ENCODE data around the gene OTOS. TPM values are rescaled to one million over a fixed set of nuclear protein-coding genes. Genes with fewer than 3 reads are reported as not detected.

The OTOS gene
- total and polyA plus RNA-seq, 2 experiments from 2014 or later: not detected

GRCh38 chr2:240142859-240143258, 2.4 kb upstream of the OTOS start:
- no peak overlapping the region for H3K4me3 ChIP-seq
- no peak for TF ChIP-seq EZH2 (IDR thresholded peaks at IDR 0.05; ENCODE audit: insufficient read depth, poor library complexity, severe bottlenecking)
- TF ChIP-seq EZH2phosphoT487 (IDR thresholded peaks at IDR 0.05; ENCODE audit: insufficient read depth, low read depth): no peak
- no peaks in the 10 kb centered on the region for H3K27me3 ChIP-seq (replicated peaks; ENCODE audit: insufficient read depth)
- no peaks in the 10 kb centered on the region for H4K20me1 ChIP-seq (ENCODE audit: insufficient read depth)
- no peaks in the 10 kb centered on the region for H3F3A ChIP-seq (ENCODE audit: insufficient read depth)
- DNase-seq: no peak
- no peak overlapping the region for H3K4me2 ChIP-seq (ENCODE audit: unreplicated experiment)
- H3K4me1 ChIP-seq (ENCODE audit: insufficient read depth): 0 out of 2 replicates have a peak, but pooled peaks cover 4% of the 10 kb centered on the region
- H3K27ac ChIP-seq: no peak overlapping the region
- in situ Hi-C loops (cut with MboI): no loop called here
- no peaks in the 10 kb centered on the region for H3K36me3 ChIP-seq (ENCODE audit: low read depth)
- H2AFZ ChIP-seq: no peak overlapping the region
- H3K9ac ChIP-seq: no peak overlapping the region
- no peaks in the 10 kb centered on the region for H3K9me2 ChIP-seq (ENCODE audit: insufficient read depth)
- 61 to 68% methylated on average over 5 of the region's 5 CpGs for WGBS, 2 experiments (ENCODE audit: low coverage in 1 of 2, low lambda C conversion rate in 2 of 2, missing lambda C conversion rate in 2 of 2)
- no peaks in the 10 kb centered on the region for H3K9me3 ChIP-seq (ENCODE audit: low read depth)
- no peaks in the 10 kb centered on the region for H3K79me2 ChIP-seq (ENCODE audit: insufficient read depth)

GRCh38 chr2:240142256-240142775, 1.9 kb upstream of the OTOS start:
- DNase-seq: no peak
- H3K9ac ChIP-seq: no peak overlapping the region
- H2AFZ ChIP-seq: no peak overlapping the region
- TF ChIP-seq EZH2phosphoT487 (IDR thresholded peaks at IDR 0.05; ENCODE audit: insufficient read depth, low read depth) (no peak), EZH2 (IDR thresholded peaks at IDR 0.05; ENCODE audit: insufficient read depth, poor library complexity, severe bottlenecking) (no peak)
- no peaks in the 10 kb centered on the region for H3K36me3 ChIP-seq (ENCODE audit: low read depth)
- no peaks in the 10 kb centered on the region for H3K79me2 ChIP-seq (ENCODE audit: insufficient read depth)
- no peaks in the 10 kb centered on the region for H3F3A ChIP-seq (ENCODE audit: insufficient read depth)
- H3K4me2 ChIP-seq (ENCODE audit: unreplicated experiment): no peak overlapping the region
- H3K9me3 ChIP-seq (ENCODE audit: low read depth): no peaks in the 10 kb centered on the region
- no peak overlapping the region for H3K27ac ChIP-seq
- H3K4me1 ChIP-seq (ENCODE audit: insufficient read depth): 0 out of 2 replicates have a peak, but pooled peaks cover 4% of the 10 kb centered on the region
- 71 to 72% methylated on average over 16 of the region's 16 CpGs for WGBS, 2 experiments (ENCODE audit: low coverage in 1 of 2, low lambda C conversion rate in 2 of 2, missing lambda C conversion rate in 2 of 2)
- H4K20me1 ChIP-seq (ENCODE audit: insufficient read depth): no peaks in the 10 kb centered on the region
- no peaks in the 10 kb centered on the region for H3K9me2 ChIP-seq (ENCODE audit: insufficient read depth)
- no peaks in the 10 kb centered on the region for H3K27me3 ChIP-seq (replicated peaks; ENCODE audit: insufficient read depth)
- no peak overlapping the region for H3K4me3 ChIP-seq
- in situ Hi-C loops (cut with MboI): no loop called here

GRCh38 chr2:240141736-240142135, 1.3 kb upstream of the OTOS start:
- Histone ChIP-seq H3K27me3 (replicated peaks; ENCODE audit: insufficient read depth) (no peaks in the 10 kb centered on the region), H3F3A (ENCODE audit: insufficient read depth) (no peaks in the 10 kb centered on the region), H3K4me2 (ENCODE audit: unreplicated experiment) (no peak overlapping the region), H3K79me2 (ENCODE audit: insufficient read depth) (no peaks in the 10 kb centered on the region), H3K4me3 (no peak overlapping the region), H3K9ac (no peak overlapping the region), H4K20me1 (ENCODE audit: insufficient read depth) (no peaks in the 10 kb centered on the region), H3K9me2 (ENCODE audit: insufficient read depth) (no peaks in the 10 kb centered on the region), H3K9me3 (ENCODE audit: low read depth) (no peaks in the 10 kb centered on the region), H3K4me1 (ENCODE audit: insufficient read depth) (0 out of 2 replicates have a peak, but pooled peaks cover 4% of the 10 kb centered on the region), H3K36me3 (ENCODE audit: low read depth) (no peaks in the 10 kb centered on the region), H2AFZ (no peak overlapping the region), H3K27ac (no peak overlapping the region)
- TF ChIP-seq EZH2phosphoT487 (IDR thresholded peaks at IDR 0.05; ENCODE audit: insufficient read depth, low read depth) (no peak), EZH2 (IDR thresholded peaks at IDR 0.05; ENCODE audit: insufficient read depth, poor library complexity, severe bottlenecking) (no peak)
- DNase-seq: no peak
- WGBS, 2 experiments (ENCODE audit: low coverage in 1 of 2, low lambda C conversion rate in 2 of 2, missing lambda C conversion rate in 2 of 2): 70 to 72% methylated on average over 14 of the region's 14 CpGs
- in situ Hi-C loops (cut with MboI): no loop called here

- no peak for TF ChIP-seq EZH2phosphoT487 (IDR thresholded peaks at IDR 0.05; ENCODE audit: insufficient read depth, low read depth)
- no peak for TF ChIP-seq EZH2 (IDR thresholded peaks at IDR 0.05; ENCODE audit: insufficient read depth, poor library complexity, severe bottlenecking)
- H3F3A ChIP-seq (ENCODE audit: insufficient read depth): no peaks in the 10 kb centered on the region
- H3K4me2 ChIP-seq (ENCODE audit: unreplicated experiment): no peak overlapping the region
- DNase-seq: no peak
- in situ Hi-C loops (cut with MboI): no loop called here
- WGBS, 2 experiments (ENCODE audit: low coverage in 1 of 2, low lambda C conversion rate in 2 of 2, missing lambda C conversion rate in 2 of 2): 48 to 50% methylated on average over 11 of the region's 11 CpGs
- no peaks in the 10 kb centered on the region for H3K36me3 ChIP-seq (ENCODE audit: low read depth)
- peaks cover 1% of the 10 kb centered on the region for H3K79me2 ChIP-seq (ENCODE audit: insufficient read depth)
- H3K9me3 ChIP-seq (ENCODE audit: low read depth): no peaks in the 10 kb centered on the region
- H3K4me3 ChIP-seq: no peak overlapping the region
- H3K27ac ChIP-seq: no peak overlapping the region
- H3K4me1 ChIP-seq (ENCODE audit: insufficient read depth): 0 out of 2 replicates have a peak, but pooled peaks cover 4% of the 10 kb centered on the region
- H3K9ac ChIP-seq: no peak overlapping the region
- H4K20me1 ChIP-seq (ENCODE audit: insufficient read depth): no peaks in the 10 kb centered on the region
- no peaks in the 10 kb centered on the region for H3K27me3 ChIP-seq (replicated peaks; ENCODE audit: insufficient read depth)
- H3K9me2 ChIP-seq (ENCODE audit: insufficient read depth): no peaks in the 10 kb centered on the region
- H2AFZ ChIP-seq: no peak overlapping the region
Measured at GRCh38 chr2:240140920-240141319, 462 bp upstream of the OTOS start.
